Measurements from ENCODE around the gene ZNF816.
"Not testable (repeated sequence)": the region's sequence is repeated elsewhere in the genome, so short reads cannot be mapped to it uniquely, and the experiment has no call there.

Gene ZNF816

DNA sequence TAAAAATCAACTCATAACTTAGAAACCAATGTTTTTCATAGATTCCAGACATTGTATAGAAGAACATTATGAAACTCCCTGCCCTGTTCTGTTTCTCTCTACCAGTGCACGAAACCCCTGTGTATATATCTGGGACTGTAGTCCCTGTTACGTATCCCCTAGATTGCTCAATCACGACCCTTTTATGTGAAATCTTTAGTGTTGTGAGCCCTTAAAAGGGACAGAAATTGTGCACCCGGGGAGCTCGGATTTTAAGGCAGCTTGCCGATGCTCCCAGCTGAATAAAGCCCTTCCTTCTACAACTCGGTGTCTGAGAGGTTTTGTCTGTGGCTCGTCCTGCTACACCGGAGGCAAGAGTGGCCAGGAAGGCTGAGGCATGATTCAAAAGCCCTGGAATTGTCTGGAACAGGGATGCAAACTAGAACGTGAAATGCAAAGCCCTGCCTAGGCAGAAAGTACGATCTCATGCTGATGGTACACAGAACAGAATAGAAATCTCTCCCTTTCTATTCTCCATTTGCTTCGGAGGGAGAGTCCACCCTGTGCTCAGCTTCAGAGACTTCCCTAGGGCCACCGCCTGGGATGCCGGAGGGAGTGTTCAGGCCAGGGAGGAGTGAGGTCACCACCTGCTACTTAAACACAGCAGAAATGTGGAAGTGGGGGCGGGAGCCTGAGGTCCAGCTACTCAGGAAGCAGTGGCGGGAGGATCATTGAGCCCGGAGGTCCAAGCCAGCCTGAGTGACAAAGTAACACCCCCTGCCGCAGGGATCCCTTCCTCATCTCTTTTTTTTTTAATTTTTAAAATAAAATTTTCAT is 38.7 kb downstream of the ZNF816 start:
- DNase-seq, result no peak

DNA sequence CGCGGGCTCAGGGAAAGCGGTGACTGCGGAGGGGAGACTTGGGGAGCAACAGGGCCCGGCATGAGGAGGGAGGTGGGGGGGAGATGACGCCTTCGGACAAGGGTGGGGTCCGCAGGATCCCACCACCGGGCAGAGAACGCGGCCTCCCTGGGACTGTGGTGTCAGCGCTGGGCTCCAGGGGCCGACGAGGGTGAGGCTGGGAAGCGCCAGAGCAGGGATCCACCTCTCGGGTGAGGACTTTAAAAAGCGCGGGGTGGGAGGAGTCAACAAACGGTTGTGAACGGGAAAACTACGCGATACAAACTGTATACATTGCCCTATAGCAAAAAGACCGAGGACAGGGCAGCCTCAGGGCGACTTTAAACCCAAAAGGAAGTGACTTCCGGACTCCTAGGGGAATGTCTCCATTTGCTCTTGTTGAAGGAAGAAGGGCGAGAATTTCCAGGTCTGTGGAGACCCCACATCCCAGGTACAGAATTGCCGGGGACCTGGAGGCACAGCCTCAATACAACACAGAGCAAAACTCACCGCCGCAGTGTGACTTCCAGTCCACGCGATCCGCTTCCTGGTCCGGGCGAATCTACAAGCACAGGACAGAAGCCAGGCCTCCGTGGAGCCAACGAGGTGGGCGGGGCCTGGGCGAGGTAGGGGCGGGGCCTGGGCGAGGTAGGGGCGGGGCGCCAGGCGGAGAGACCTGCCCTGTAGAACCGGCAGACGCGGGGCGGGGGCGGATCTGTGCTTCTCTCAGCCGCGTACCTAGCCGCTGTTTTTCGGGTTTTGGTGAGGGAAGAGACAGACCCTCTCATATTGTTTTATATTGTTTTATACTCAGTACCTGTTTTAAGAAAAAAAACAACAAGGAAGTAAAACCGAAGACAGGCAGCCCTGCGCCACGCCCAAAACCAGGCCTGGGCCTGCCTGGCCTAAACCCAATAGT is 39.6 kb downstream of the ZNF816 start, which contains the start of gene ZNF888:
ZNF888 (minus strand) TSS at position 588 of the 937 bp plus-strand sequence. CDS start 5,555 bp downstream, outside the sequence.
- DNase-seq, result peak; percentile 31

DNA sequence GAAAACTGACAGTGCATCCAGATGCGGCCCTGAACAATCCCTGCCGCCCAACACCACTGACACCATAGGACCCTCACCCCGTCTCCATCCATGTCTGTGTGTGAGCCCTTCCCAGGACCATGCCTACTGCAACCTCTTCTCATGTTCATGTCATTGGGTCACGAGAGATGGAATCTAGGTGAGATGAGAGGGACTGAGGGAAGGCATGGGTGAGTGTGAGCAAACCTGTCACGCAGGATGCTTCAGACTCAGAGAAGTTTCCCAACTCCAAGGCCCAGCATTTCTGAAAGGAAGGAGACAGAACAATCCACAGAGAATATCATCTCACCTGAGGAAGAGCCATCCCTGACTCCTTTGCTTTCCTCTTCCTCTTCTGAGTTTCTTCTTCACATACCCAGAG is 45.1 kb downstream of the ZNF816 start:
- no peak for DNase-seq

DNA sequence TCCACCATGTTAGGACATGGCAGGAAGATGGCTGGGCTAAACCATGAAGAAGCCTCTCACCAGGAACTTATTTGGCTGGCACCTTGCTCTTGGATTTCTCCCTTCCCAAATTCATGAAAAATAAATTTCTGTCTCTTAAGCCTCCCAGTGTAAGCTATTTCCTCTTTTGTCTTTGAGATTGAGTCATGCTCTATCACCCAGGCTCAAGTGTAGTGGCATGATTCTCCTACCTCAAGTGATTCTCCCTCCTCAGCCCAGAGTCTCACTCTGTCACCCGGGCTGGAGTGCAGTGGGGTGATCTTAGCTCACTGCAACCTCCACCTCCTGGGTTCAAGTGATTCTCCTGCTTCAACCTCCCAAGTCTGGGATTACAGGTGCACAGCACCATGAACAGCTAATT is 52.0 kb downstream of the ZNF816 start:
- no peak for DNase-seq

DNA sequence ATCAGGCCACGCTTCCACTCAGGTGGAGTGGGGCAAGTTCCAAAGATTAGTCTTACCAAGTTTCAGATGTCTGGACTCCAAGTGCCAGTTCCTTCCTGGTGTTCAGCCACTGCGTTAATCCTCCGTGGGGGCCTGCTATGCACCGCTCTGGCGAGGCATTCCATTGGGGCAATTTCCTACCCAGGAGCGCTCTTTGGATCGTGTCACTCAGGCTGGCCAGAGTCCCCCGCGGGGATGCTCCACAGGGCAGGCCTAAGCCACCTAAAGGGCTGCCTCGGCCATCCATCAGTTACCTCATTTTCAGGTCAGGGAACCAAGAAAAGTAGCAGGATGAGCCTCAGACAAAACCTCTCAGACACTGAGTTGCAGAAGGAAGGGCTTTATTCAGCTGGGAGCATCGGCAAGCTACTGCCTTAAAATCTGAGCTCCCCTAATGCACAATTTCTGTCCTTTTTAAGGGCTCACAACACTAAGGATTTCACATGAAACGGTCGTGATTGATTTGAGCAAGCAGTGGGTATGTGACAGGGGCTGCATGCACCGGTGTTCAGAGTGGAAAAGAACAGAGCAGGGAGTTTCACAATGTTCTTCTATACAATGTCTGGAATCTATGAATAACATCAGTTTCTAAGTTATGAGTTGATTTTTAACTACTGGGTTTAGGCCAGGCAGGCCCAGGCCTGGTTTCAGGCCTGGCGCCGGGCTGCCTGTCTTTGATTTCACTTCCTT is 58.5 kb downstream of the ZNF816 start:
- not testable (repeated sequence) for DNase-seq

DNA sequence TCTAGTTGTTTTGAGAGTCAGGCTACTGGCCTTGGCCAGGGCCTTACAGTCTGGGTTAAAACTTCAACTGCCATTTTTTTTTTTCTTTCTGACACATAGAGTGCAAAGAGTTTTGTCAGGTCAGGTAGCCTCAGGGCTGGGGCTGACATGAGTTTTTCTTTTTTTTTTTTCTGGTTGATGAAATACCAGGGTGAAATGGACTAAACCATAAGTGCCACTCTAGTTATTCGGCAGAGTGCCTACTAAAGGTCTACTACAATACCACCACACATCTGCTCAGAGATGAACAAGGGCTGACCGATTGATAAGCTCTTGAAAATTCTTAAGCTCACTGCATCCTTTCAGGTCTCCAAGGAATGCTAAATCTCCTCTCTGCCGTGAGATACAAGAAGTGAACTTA is 60.8 kb downstream of the ZNF816 start:
- no peak for DNase-seq
